Ishikawa (cell line): Measurements from ENCODE around the gene CADM2.

ENCODE experiments used
- CEBPB ChIP-seq: IDR thresholded peaks from 2 replicates; pipeline ENCODE4 v1.6.1; 2012
- EP300 ChIP-seq: IDR thresholded peaks from 2 replicates; pipeline ENCODE4 v1.6.1; 2012; ENCODE audit warnings: borderline replicate concordance
- NFIC ChIP-seq: IDR thresholded peaks from 2 replicates; pipeline ENCODE4 v1.6.1; 2012
- RAD21 ChIP-seq: IDR thresholded peaks from 2 replicates; pipeline ENCODE4 v1.6.1; 2012; ENCODE audit warnings: low read depth
- REST ChIP-seq: IDR thresholded peaks from 2 replicates; pipeline ENCODE4 v1.6.1; 2012; ENCODE audit warnings: low read depth, mild to moderate bottlenecking
- USF1 ChIP-seq: IDR thresholded peaks from 2 replicates; pipeline ENCODE4 v1.6.1; 2012
- YY1 ChIP-seq: IDR thresholded peaks from 2 replicates; pipeline ENCODE4 v1.6.1; 2012; ENCODE audit warnings: low read depth
- TF ChIP-seq, protein P1 (sequence below): IDR thresholded peaks from 2 replicates; pipeline ENCODE4 v1.6.1; 2012

DNA sequence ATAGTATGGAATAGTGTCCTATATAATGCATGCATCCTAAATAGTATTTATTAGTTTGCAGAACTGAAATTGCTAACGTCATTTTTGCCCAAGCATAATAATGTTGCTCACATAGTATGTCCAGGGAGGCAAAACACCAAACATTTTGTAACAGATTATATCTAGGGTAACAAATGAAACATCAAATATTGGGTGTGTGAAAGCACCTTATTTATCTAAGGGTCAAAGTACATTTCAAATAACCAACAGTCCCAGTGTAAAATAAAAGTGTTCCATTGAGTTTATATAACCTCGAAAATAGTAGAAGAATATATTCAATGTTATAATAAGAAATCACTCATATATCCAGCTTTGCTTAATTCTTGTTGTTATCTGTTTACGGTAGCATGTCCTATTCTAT, 363.1 kb downstream of the CADM2 start:
- TF ChIP-seq, protein P1, sequence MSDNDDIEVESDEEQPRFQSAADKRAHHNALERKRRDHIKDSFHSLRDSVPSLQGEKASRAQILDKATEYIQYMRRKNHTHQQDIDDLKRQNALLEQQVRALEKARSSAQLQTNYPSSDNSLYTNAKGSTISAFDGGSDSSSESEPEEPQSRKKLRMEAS, result no peak
- TF ChIP-seq NFIC (no peak), USF1 (no peak), CEBPB (no peak), EP300 (no peak), RAD21 (no peak), REST (no peak), YY1 (no peak)
